GM18519 (cell line): ENCODE measurements around the gene ECHDC3.

Experiments
- ATAC-seq: cut with Tn5 transposase; IDR thresholded peaks from one replicate; pipeline ENCODE4 v1.9.1; 2021; ENCODE audit warnings: mild to moderate bottlenecking, moderate library complexity; ENCODE audit not compliant: unreplicated experiment, low FRiP score

Gene ECHDC3

DNA sequence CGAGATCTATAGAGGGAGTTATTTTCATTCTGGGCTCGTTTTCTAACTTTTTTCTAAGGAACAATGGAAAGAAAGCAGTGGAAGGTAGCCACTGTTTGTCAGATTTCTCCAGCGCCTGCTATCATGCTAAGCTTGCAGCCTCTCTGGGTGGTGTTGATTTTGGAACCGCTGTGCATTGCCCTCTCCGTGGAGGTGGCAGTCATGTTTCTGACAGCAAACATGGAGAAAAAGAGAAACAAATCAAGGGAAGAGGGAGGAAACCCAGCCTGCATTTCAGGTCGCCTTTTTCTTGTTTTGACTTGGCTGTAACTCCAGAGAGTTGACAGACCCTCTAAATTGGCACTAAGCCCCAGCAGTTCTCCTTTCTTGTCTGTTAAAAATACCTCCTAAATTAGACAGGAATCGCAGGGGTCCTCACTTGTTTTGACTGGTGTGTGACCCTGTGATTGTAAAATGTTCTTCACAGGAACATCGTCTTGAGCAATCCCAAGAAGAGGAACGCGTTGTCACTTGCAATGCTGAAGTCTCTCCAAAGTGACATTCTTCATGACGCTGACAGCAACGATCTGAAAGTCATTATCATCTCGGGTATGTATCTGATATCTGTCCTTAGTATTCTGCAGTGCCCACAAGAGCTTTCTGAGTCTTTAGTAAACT is 4.8 kb downstream of the ECHDC3 start:
- no peak for ATAC-seq

DNA sequence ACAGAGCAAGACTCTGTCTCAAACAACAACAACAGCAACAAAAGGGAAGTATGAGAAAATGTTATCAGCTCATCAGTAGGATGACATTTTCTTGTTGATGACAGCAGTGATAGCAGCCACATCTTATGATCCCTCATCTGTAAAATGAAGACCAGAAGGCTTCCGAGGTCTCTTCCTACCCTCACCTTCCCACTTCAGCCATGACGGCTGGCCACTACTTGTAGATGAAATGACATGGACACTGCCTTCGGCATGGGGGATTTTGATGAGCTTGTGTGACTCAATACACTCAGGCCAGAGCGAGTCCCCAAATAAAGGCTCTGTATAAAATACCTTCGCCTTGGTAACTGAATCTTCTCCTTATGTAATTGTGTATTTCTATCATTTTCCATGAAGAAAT is 6.7 kb downstream of the ECHDC3 start:
- no peak for ATAC-seq

DNA sequence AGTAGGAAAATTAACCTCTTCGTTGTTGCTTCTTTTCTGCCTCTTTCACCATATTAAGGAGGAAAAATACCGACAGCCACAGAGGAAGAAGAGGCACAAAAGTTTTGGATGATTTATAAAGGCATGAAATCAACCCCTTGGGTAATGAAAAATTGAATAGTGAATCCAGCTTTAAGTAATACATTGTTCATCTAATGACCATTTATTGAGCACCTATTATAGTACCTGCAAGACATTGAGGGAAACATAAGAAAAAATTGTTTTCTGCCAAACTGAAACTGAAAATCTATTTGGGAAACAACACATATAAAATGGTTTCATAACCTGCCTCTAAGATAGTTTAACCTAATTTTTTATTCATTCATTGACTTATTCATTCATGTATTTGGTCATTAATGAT is 8.2 kb downstream of the ECHDC3 start:
- ATAC-seq: no peak

DNA sequence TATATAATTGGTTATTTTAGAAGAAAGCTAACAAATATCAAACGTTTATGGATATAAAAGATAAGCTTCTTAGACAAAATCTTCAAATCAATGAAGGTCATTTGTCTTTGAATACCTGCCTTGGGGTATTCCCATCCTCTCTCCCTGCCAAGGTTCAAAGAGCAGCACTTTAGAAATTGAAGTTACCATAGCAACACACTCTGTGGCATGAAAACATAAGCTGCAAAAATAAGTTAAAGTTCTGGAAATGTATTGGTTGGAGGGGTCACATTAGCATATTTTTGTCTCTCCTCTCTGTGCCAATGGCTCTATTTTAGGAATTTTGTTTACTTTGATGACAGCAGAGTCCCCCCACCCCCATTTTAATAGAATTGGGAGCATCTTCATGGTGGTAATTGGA is 12.0 kb downstream of the ECHDC3 start:
- ATAC-seq: no peak

DNA sequence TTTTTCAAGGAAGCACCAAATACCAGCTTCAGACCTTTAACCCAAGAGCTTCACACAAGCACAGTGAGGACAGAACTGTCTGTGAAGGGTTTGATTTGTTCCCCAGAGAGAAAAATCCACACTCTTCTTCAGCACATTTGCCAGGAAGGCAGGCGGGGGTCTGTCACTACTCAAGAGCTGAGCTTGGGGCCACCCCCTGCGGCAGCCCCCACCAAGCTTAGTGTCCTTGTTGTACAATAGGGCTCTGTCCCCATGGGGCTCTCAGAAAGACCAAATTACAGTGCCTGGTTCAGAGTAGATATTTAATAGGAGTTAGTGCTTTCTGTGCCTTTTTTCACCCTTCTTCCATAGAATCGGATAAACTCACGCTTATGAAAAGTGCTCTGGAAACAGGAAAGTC is 12.4 kb downstream of the ECHDC3 start:
- no peak for ATAC-seq

DNA sequence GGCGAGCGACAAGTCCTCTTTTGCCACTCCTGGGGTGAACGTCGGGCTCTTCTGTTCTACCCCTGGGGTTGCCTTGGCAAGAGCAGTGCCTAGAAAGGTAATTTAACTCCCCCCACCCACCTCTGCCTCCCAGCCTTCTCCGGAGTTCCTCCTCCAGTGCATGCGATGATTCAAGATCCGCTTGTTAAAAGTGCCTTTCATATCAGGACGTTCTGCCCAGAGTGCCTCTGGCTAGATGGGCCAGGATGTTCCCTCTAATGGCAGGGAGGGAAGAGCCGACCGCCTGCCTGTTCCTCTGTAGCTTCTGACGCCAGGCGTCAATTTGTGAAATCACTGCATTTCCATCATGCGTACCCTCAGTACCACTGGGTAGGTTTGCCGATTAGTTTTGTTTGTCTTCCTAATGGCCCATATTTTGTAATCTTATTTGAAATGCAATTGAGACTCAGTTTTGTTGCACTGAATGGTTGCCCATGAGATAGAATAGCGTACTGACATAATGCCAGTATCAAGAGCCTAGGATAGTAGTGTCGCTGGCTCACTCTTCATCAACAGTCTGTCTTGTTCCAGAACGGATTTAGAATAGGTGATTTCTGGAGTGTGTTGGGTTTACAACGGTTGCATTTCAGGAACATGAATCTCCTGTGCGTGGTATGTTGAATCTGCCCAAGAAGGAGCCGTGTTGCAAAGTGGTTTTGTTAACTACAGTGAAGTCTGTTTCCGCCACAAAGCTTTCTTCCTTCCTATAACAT is 13.5 kb downstream of the ECHDC3 start:
- ATAC-seq: no peak

DNA sequence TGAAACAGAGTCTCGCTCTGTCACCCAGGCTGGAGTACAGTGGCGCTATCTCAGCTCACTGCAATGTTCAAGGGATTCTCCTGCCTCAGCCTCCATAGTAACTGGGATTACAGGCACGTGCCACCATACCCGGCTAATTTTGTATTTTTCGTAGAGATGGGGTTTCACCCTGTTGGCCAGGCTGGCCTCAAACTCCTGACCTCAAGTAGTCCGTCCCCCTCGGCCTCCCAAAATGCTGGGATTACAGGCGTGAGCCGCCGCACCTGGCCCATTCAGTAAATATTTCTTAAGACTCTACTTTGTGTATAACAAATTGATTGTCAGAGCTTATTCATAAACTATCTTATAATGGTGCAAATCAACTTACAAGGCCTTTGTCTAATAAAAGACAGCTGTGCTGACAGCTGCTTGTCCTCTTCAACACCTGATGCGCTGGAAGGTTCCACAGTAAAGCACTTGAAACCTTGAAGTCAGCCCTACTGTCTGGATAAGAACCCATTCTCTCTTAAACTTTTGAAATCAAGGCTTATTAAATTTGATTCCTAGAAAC is 14.7 kb downstream of the ECHDC3 start:
- no peak for ATAC-seq

DNA sequence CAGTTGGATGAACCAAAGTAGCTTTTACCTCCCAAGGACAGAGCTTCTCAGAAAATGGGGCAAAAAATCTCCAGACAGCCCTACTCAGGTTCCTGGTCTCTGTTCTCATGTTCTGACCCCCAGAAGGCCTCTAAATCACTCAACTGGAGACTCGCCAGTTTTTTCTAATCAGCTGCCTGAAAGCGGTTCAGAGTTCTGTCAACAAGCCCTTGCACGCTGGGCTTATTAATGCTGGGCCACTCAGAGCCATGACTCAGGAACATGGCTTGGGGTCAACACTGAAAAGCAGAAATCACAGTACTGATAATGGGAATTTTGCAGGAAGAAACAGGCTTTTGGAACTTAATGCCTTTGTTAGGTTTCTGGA is 15.3 kb downstream of the ECHDC3 start:
- no peak for ATAC-seq

DNA sequence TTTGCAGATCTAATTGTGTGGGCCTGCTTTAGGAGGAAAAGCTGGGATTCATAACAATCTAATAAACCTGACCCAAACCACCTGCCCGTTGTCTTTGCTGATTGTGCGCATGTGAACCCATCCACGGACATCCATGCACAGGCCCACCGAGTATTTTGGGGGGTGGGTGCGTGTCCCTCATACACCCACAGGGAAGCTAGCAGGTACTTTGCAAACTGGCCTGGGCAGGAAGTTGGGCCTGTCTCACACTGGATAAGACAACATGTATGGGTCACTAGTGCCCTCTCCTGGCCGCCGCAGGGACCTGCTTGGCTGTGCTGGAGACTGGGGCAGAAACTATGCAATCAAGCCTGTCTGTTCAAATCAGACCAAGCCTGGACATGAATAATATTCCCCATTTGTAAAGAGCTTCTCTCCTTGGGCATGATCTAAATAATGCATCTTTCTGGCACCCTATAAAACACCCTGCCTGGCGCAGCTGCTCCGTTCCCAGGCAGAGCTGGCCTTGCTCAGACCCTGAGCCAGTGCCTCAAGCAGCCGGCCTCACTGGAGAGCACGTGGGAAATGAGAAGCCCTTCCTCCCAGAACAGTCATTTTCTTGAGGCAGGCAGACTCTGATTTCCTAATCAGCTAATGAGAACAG is 15.8 kb downstream of the ECHDC3 start:
- peak; percentile 93 for ATAC-seq

DNA sequence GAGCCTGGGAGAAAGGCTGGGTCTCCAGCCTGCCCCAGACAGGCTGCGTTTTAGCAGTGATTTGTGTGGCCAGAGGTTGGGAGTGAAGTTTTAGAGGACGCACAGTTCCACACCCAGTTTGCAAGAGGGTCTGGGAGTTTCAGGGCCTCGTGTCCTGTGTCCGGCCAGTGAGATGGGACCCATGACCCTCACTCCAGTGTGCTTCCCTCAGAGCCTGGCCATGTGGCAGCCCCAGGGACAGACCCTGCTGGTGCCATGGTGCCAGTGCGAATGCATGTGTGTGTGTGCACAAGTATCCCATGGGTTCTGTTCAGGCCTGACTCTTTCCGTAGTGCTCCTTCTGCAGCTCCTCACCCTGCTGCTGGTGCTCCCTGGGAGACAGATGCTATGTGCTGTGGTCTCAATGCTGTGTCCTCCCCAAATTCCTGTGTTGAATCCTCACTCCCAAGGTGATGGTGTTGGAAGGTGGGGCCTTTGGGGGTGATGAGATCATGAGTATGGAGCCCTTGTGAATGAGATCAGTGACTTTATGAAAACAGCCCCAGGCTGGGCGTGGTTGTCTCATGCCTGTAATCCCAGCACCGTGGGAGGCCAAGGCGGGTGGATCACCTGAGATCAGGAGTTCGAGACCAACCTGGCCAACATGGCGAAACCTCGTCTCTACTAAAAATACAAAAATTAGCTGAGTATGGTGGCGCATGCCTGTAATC is 16.5 kb downstream of the ECHDC3 start:
- ATAC-seq: no peak

DNA sequence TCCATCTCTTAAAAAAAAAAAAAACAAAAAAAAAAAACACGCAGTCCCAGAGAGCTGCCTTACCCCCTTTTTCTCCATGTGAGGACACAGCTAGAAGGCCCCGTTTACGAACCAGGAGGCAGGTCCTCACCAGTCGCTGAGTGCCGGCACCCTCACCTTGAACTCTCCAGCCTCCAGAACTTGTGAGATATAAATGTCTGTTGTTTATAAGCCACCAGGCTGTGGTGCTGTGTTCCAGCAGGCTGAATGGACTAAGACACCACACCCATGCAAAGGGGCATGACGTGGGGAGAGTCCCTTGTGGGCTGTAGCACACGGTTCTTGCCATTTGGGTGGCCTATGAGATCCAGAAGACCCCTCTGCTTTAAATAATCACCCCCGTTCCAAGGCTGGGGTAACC is 17.2 kb downstream of the ECHDC3 start:
- ATAC-seq: no peak

DNA sequence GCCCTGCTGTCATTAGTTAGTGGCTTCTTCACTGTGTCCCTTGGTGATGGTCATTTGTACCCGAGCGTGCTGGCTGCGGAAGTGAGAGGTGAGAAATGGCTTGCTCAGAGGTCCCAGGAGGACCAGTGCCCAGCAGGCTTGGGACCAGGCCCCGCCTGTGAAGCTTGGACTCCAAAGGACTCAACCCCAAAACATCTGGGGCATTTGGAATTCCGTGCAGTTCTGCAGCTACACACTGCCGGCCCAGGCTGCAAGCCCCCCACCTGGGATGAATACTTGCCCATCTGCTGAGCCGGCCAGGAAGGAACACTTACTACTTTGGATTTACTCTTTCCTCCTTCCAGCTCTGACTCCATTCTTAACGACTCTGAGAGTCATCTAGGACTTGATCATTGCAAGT is 18.0 kb downstream of the ECHDC3 start:
- no peak for ATAC-seq

DNA sequence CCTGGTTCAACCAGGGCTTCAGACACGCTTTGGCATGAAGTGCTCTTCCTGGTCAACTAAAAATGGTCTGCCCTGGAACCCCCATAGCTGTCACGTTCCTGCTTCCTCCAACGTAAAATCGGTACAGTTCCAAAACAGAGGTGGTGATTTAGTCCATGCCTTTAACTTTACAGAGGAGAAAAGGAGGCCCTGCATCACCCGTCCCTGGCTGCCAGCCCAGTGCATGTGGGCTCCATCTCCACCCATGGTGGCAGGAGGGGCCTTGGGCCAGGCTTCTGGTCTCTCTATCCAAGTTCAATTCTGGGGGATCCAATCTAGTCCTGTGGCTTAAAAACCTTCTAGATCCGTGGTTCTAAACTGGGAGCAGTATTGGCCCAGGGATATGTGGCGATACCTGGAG is 18.7 kb downstream of the ECHDC3 start:
- no peak for ATAC-seq

DNA sequence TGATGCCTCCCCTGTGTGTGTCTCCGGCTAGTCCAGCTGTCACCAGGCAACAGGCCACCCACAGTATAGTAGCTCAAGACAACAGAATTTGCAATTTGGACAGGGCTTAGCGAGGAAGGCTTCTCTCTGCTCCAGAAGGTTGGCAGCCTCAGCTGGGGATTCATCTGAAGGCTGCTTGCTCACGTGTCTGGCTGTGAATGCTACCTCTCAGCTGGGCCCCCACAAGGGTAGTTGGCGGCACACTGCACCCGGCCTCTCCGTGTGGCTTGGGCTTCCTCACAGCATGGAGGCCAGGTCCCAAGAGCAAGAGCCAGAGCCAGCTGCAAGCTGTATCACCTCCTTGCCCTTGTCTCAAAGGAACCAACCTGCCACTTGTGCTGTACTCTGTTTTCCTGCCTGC is 19.2 kb downstream of the ECHDC3 start:
- no peak for ATAC-seq

DNA sequence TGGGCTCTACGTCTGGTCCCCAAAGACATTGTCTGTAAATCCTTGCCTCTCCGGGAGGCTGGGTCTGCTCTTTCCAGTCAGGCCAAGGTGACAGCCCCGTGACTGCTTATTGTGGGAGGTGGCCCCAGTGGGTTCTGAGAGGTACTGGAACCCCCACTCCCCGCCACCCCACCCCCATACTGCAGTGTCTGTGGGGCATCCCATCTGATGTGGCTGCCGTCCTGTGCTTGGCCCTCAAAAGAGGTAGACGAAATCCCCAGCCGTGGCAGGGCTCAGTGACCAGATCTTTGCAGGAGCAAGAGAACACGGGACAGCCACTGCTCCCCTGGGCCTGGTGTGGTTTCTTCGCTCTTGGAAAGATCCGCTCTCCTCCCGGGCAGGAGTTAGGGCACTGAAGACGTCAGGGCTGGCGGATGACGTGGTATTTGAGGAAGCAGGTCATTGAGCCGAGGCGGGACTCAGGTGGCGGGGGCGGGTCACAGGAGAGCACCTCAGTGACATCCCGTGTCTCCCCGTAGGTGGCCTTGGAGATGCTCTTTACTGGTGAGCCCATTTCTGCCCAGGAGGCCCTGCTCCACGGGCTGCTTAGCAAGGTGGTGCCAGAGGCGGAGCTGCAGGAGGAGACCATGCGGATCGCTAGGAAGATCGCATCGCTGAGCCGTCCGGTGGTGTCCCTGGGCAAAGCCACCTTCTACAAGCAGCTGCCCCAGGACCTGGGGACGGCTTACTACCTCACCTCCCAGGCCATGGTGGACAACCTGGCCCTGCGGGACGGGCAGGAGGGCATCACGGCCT is 20.7 kb downstream of the ECHDC3 start:
- no peak for ATAC-seq

DNA sequence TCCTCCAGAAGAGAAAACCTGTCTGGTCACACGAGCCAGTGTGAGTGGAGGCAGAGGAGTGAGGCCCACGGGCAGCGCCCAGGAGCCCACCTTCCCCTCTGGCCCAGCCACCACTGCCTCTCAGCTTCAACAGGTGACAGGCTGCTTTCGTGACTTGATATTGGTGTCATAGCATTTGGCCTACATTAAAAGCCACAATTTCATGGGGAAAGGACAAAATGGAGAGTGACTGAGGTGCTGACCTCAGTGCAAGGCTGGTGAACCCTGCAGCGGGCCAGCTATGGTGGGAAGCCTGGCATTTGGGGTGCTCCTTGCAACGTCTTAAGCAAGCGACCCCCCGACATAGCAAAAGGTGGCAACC is 21.3 kb downstream of the ECHDC3 start:
- no peak for ATAC-seq

DNA sequence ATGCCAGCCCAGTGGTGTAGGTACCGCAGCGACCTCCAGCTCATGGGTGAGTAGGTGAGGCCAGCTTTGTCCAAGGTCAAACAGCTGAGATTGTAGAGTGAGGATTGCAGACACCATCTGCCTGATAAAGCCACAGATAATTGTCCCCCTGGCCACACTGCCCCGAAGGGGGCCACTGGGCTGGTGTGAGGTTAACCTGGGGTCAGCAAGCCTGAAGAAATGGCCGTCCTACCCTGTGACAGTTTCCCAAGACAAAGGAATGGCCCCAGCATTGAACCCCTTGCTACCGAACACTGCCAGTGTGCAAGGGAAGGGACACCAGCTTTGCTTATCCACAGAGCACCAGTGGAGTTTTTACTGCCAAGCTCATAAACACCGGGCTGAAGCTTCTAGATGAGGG is 23.0 kb downstream of the ECHDC3 start:
- no peak for ATAC-seq

DNA sequence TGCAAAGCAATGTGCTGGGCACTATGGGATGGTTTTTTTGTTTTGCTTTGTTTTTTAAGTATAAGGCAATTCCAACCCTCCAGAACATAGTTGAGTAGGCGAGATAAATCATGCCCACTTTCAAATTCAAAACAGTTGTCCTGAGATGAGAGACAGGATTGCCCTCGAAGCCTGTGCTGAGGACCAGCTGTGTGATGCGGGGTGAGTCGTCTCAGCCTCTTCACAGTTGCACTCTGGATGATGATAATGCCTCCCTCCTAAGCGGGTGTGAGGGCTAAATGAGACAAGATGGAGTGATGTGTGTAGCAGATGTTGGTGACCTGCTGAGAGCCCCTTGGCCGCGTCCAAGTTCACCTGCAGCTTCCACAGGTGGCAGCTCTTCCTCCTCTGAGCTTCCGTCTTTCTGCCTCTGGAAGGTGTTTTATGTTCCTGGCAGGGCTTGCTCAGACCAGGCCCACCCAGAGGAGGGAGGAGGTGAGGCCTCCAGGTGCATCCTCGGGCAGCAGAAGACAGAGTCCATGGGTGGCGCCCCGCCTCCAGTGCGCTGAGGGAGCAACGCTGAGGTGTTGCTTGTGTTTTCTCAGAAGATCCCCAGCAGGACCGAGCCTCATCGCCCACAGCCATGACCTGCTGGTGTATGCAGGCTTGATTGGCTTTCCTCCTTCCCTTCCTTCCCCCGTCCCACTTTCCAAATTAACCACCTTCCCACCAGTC is 30.6 kb downstream of the ECHDC3 start:
- no peak for ATAC-seq

DNA sequence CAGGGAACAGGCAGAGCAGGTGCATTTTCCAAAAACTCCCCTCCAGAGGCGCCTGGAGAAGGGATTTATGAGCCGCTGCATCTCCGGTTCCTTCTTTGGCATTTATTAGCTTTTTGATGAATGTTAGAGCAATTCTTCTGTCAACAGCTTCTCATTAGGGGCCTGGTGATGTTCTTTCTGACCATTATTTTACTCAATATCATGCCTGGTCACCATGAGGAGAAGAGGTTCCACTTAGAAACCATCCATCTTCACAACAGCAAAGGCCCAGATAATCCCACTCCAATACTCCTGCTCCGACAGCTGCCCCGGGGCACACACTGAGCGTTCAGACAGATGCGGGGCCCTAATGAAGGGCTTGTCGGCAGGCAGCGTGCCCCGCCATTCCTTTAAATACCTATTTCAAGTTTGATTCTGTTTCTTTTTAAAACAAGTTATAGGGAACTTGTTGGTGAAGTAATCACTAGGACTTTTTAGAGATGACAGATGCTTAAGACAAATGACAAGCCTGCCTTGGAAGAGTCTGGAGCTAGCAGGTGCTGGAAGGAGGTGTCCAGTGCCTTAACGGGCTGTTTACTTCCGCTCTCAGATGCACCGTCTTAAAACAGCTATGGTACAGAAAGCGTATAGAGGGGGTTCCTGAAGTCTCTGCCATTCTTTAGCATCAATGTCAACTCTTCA is 31.7 kb downstream of the ECHDC3 start:
- ATAC-seq: no peak
